WTC11 (cell line): Measurements from ENCODE around the gene SGCA.

ENCODE experiments used
- CREM ChIP-seq: sonication (generic); formaldehyde crosslinking; IDR thresholded peaks from 2 replicates; pipeline ENCODE4 v1.8.1; 2022; ENCODE audit warnings: mild to moderate bottlenecking, missing genetic modification reagents, moderate library complexity
- FOXJ3 ChIP-seq: sonication (generic); formaldehyde crosslinking; IDR thresholded peaks from 2 replicates; pipeline ENCODE4 v1.9.0; 2021; ENCODE audit warnings: missing genetic modification reagents, mild to moderate bottlenecking, borderline replicate concordance
- JUN ChIP-seq: sonication (generic); formaldehyde crosslinking; IDR thresholded peaks from 2 replicates; pipeline ENCODE4 v1.8.0; 2023; ENCODE audit warnings: mild to moderate bottlenecking, missing genetic modification reagents
- KAT7 ChIP-seq: sonication (generic); formaldehyde crosslinking; IDR thresholded peaks from 2 replicates; pipeline ENCODE4 v1.8.1; 2023; ENCODE audit warnings: missing genetic modification reagents, mild to moderate bottlenecking, borderline replicate concordance
- MXD4 ChIP-seq: fragments of 250-450 bp; sonication (Bioruptor Pico); IDR thresholded peaks from 2 replicates; pipeline ENCODE4 v1.8.0; 2021; ENCODE audit warnings: mild to moderate bottlenecking, moderate library complexity, borderline replicate concordance
- TEAD4 ChIP-seq: sonication (generic); formaldehyde crosslinking; IDR thresholded peaks from 2 replicates; pipeline ENCODE4 v1.8.0; 2022; ENCODE audit warnings: mild to moderate bottlenecking, missing genetic modification reagents
- ZBTB21 ChIP-seq: sonication (generic); formaldehyde crosslinking; IDR thresholded peaks from 2 replicates; pipeline ENCODE4 v1.8.1; 2023; ENCODE audit warnings: mild to moderate bottlenecking, missing genetic modification reagents, borderline replicate concordance
- ZNF232 ChIP-seq: sonication (generic); formaldehyde crosslinking; IDR thresholded peaks from 2 replicates; pipeline ENCODE4 v1.8.0; 2022; ENCODE audit warnings: mild to moderate bottlenecking, missing genetic modification reagents
- TF ChIP-seq, protein P1 (sequence below): fragments of 200-600 bp; IDR thresholded peaks from 2 replicates; pipeline ENCODE4 v1.8.0; 2022; ENCODE audit warnings: antibody characterized with exemption
- TF ChIP-seq, protein P2 (sequence below): sonication (generic); formaldehyde crosslinking; IDR thresholded peaks from 2 replicates; pipeline ENCODE4 v1.8.1; 2023; ENCODE audit warnings: mild to moderate bottlenecking, missing genetic modification reagents, moderate library complexity
- TF ChIP-seq, protein P3 (sequence below): sonication (generic); formaldehyde crosslinking; conservative IDR thresholded peaks from 2 replicates; pipeline ENCODE4 v1.8.1; 2022; ENCODE audit warnings: mild to moderate bottlenecking, missing genetic modification reagents
- TF ChIP-seq, protein P4 (sequence below): sonication (generic); formaldehyde crosslinking; IDR thresholded peaks from 2 replicates; pipeline ENCODE4 v1.8.1; 2022; ENCODE audit warnings: low read depth, mild to moderate bottlenecking, moderate library complexity, missing genetic modification reagents, borderline replicate concordance
- TF ChIP-seq, protein P5 (sequence below): sonication (generic); formaldehyde crosslinking; conservative IDR thresholded peaks from 2 replicates; pipeline ENCODE4 v1.8.1; 2023; ENCODE audit warnings: mild to moderate bottlenecking, low read depth, missing genetic modification reagents, moderate library complexity

DNA sequence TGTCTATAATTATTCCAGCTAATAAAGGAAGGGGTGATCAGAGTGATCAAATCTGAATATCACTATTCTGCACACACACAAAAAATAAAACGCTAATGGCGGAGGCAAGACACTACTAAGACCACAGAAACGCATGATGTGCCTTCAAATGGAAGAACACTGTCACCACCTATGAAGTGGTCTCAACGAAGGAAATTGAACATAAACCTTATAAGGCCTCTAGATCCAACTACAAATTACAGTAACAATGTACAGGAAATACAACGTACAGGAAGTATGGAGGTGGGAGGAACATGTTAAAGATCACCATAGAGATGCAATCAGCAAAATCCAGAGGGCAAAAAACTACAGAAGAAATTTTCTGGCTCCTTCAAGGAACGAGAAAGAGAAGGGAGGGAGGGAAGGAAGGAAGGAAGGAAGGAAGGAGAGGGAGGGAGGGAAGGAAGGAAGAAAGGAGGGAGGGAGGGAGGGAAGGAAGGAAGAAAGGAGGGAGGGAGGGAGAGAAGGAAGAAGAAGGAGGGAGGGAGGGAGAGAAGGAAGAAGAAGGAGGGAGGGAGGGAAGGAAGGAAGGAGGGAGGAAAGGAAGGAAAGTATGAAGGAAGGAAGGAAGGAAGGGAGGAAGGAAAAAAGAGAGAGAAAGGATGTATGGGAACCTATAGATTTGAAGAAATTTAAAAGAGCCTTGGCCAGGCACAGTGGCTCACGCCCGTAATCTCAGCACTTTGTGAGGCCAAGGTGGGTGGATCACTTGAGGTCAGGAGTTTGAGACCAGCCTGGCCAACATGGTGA, 3.1 kb upstream of the SGCA start:
- TF ChIP-seq, protein P1, sequence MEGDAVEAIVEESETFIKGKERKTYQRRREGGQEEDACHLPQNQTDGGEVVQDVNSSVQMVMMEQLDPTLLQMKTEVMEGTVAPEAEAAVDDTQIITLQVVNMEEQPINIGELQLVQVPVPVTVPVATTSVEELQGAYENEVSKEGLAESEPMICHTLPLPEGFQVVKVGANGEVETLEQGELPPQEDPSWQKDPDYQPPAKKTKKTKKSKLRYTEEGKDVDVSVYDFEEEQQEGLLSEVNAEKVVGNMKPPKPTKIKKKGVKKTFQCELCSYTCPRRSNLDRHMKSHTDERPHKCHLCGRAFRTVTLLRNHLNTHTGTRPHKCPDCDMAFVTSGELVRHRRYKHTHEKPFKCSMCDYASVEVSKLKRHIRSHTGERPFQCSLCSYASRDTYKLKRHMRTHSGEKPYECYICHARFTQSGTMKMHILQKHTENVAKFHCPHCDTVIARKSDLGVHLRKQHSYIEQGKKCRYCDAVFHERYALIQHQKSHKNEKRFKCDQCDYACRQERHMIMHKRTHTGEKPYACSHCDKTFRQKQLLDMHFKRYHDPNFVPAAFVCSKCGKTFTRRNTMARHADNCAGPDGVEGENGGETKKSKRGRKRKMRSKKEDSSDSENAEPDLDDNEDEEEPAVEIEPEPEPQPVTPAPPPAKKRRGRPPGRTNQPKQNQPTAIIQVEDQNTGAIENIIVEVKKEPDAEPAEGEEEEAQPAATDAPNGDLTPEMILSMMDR = no peak
- TF ChIP-seq, protein P2, sequence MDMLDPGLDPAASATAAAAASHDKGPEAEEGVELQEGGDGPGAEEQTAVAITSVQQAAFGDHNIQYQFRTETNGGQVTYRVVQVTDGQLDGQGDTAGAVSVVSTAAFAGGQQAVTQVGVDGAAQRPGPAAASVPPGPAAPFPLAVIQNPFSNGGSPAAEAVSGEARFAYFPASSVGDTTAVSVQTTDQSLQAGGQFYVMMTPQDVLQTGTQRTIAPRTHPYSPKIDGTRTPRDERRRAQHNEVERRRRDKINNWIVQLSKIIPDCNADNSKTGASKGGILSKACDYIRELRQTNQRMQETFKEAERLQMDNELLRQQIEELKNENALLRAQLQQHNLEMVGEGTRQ (CRISPR knock-in tag) = no peak
- TF ChIP-seq JUN (CRISPR knock-in tag) (no peak), TEAD4 (CRISPR knock-in tag) (no peak), ZBTB21 (no peak), CREM (CRISPR knock-in tag) (no peak), ZNF232 (CRISPR knock-in tag) (no peak), MXD4 (CRISPR knock-in tag) (no peak), KAT7 (no peak), FOXJ3 (CRISPR knock-in tag) (no peak)
- TF ChIP-seq, protein P3, sequence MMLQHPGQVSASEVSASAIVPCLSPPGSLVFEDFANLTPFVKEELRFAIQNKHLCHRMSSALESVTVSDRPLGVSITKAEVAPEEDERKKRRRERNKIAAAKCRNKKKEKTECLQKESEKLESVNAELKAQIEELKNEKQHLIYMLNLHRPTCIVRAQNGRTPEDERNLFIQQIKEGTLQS (CRISPR knock-in tag) = no peak
- TF ChIP-seq, protein P4, sequence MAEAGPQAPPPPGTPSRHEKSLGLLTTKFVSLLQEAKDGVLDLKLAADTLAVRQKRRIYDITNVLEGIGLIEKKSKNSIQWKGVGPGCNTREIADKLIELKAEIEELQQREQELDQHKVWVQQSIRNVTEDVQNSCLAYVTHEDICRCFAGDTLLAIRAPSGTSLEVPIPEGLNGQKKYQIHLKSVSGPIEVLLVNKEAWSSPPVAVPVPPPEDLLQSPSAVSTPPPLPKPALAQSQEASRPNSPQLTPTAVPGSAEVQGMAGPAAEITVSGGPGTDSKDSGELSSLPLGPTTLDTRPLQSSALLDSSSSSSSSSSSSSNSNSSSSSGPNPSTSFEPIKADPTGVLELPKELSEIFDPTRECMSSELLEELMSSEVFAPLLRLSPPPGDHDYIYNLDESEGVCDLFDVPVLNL = no peak
- TF ChIP-seq, protein P5, sequence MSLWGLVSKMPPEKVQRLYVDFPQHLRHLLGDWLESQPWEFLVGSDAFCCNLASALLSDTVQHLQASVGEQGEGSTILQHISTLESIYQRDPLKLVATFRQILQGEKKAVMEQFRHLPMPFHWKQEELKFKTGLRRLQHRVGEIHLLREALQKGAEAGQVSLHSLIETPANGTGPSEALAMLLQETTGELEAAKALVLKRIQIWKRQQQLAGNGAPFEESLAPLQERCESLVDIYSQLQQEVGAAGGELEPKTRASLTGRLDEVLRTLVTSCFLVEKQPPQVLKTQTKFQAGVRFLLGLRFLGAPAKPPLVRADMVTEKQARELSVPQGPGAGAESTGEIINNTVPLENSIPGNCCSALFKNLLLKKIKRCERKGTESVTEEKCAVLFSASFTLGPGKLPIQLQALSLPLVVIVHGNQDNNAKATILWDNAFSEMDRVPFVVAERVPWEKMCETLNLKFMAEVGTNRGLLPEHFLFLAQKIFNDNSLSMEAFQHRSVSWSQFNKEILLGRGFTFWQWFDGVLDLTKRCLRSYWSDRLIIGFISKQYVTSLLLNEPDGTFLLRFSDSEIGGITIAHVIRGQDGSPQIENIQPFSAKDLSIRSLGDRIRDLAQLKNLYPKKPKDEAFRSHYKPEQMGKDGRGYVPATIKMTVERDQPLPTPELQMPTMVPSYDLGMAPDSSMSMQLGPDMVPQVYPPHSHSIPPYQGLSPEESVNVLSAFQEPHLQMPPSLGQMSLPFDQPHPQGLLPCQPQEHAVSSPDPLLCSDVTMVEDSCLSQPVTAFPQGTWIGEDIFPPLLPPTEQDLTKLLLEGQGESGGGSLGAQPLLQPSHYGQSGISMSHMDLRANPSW = no peak
